LNCAP (cell line): ENCODE data around the gene TRIB2.

ENCODE experiments used
- TF ChIP-seq, protein P1 (sequence below): fragments of 450-650 bp; IDR thresholded peaks from 2 replicates; pipeline ENCODE4 v1.5.1; 2017; ENCODE audit warnings: mild to moderate bottlenecking

Gene TRIB2

DNA sequence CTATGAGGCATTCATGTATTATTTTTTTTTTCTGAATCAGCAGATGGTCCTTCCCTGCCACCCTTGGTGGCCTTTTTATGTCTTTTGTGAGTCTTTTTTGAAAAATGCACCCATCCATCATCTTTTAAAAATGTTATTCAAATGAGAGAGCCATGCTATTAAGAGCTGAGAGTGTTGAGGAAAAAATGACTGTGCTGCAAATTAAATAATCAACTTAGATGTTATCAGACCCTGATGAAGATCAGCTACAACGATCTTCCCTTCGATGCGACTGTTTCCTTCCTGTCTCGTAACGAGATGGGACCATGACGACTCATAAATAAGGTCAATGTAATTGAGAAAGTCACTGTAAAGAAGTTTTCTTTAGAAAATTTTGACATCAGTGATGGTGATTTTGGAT is 44.4 kb downstream of the TRIB2 start:
- TF ChIP-seq, protein P1, sequence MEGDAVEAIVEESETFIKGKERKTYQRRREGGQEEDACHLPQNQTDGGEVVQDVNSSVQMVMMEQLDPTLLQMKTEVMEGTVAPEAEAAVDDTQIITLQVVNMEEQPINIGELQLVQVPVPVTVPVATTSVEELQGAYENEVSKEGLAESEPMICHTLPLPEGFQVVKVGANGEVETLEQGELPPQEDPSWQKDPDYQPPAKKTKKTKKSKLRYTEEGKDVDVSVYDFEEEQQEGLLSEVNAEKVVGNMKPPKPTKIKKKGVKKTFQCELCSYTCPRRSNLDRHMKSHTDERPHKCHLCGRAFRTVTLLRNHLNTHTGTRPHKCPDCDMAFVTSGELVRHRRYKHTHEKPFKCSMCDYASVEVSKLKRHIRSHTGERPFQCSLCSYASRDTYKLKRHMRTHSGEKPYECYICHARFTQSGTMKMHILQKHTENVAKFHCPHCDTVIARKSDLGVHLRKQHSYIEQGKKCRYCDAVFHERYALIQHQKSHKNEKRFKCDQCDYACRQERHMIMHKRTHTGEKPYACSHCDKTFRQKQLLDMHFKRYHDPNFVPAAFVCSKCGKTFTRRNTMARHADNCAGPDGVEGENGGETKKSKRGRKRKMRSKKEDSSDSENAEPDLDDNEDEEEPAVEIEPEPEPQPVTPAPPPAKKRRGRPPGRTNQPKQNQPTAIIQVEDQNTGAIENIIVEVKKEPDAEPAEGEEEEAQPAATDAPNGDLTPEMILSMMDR, result no peak

DNA sequence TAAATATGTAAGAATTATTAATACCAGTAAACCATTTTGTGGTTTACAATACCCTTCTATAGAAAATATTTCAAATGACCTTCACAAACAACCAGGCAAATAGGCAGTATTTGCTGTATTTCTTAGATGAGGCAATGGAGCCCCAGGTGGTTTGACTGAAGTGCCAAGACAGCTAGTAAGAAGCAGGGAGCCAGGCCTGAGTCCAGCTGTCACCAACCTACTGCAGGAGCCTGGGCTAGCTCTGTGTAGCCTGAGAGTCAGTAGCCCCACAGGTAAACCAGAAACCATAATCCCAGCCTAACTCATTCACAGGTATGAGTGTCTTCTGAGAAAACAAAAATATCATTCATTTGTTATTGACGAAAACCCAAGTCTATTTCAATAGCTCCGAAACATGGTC is 45.6 kb downstream of the TRIB2 start:
- TF ChIP-seq, protein P1, result no peak

DNA sequence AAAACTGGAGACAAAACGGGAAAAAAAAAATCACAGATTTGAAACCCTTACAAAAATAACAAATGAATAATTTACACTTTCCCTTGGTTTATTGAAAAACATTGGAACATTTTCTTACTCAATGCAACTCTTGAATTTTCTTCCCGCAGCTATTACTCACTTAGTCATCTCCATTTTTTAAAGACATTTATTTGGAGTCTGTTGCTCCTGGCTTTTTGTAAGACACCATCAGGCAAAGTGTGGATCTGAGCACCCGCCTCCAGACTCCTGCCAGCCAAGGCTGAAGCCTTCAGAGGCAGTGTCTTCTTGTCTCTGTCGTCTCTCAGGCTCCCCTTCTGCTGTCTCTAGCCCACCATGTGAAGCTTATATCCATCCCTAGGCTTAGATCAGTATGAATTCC is 46.2 kb downstream of the TRIB2 start:
- TF ChIP-seq, protein P1, result no peak

GRCh38 chr2:12763486-12763885 is 46.8 kb downstream of the TRIB2 start:
- TF ChIP-seq, protein P1, result no peak

- TF ChIP-seq, protein P1, result no peak
Observed at GRCh38 chr2:12764075-12764730, 47.5 kb downstream of the TRIB2 start.

- TF ChIP-seq, protein P1, result no peak
Observed at GRCh38 chr2:12764849-12765605, 48.3 kb downstream of the TRIB2 start.

DNA sequence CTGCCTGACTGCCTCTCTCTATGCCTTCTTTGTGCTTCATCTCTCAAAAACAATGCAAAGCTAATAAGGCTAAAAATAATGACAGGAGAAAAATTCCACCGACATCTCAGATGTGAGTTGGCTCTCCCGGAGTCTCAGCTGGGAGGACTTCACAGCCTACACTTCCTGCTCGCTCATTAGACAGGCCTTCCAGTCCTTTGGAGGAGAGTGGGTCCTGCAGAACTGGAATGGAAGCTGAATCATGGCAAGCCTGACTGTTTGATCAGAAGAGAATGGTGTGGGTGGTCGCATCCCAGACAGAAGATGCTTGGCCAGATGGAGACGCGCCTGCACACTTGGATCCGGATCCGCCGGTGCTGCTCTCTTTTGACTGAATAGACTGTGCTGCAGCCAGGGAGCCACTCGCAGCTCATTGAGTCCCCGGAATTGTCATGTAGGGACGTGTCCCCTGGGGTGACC is 49.7 kb downstream of the TRIB2 start:
- TF ChIP-seq, protein P1, result no peak
